ENCODE results near the gene PAPSS2. TPM values are rescaled to one million over a fixed set of nuclear protein-coding genes. Genes with fewer than 3 reads are reported as not detected.
"Not testable (repeated sequence)": the region's sequence is repeated elsewhere in the genome, so short reads cannot be mapped to it uniquely, and the experiment has no call there.

The PAPSS2 gene
- total and polyA plus RNA-seq, 7 donors: 7.1 to 88.9 (median 8.6) TPM

- DNase-seq: no peak
- Histone ChIP-seq H3K27me3 (no peaks in the 10 kb centered on the region), H3K36me3 (no peaks in the 10 kb centered on the region), H3K4me1 (no peaks in the 10 kb centered on the region), H3K4me3 (no peak overlapping the region), H3K9me3 (no peaks in the 10 kb centered on the region), H3K27ac (no peak overlapping the region)
- TF ChIP-seq POLR2A (IDR thresholded peaks at IDR 0.05) (no peak), EP300 (IDR thresholded peaks at IDR 0.05) (no peak), POLR2AphosphoS5 (IDR thresholded peaks at IDR 0.05) (no peak), CTCF (IDR thresholded peaks at IDR 0.05) (no peak)
- intact Hi-C loops (cut with DNase I): no loop called here
- 95 to 98% methylated on average over 1 of the region's 1 CpG for WGBS, 2 donors
Measured at GRCh38 chr10:87617503-87617902, 42.2 kb upstream of the PAPSS2 start.

DNA sequence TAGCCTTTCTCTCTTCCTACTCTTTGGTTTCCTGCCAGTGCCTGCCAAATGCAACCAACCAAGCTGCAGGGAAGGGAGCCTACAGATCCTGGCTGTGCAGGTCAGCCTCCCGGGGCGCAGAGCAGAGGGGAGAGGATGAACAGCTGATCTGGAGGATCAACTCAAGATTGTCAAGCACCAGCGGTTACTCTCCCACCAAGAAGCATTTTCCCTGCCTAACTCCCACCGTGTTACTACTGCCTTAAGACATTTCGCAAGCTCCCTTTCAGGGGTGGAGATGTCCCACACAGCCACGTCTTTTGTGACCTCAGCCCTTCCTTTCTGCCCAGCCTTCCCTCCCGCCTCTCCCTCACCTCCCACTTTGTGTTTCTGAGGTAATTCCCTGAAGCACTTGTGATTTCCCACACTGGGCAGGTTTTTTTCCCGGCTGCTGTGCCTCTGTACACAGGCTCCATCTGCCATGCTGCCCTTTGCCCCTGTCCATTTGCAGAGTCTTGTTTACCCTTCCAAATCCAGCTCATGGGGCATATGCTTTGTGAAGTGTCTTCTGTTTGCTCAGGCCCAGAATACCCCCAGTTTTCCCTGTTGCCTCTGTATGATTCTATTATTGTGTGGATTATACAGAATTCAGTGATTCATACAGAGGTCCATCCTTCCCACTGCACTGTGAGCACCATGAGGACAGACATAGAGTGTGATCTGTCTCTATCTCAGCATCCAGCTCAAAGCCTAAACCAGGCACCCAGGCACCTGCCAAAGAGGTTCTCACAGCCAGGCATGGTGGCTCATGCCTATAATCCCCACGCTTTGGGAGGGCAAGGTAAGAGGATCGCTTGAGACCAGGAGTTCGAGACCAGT lies 40.9 kb upstream of the PAPSS2 start:
- Histone ChIP-seq H3K4me3 (no peak overlapping the region), H3K4me1 (no peaks in the 10 kb centered on the region), H3K36me3 (no peaks in the 10 kb centered on the region), H3K27ac (no peak overlapping the region), H3K27me3 (no peaks in the 10 kb centered on the region), H3K9me3 (no peaks in the 10 kb centered on the region)
- WGBS, 2 donors: 40 to 70% methylated on average over 11 of the region's 11 CpGs
- DNase-seq: no peak
- TF ChIP-seq CTCF (IDR thresholded peaks at IDR 0.05) (no peak), POLR2A (IDR thresholded peaks at IDR 0.05) (no peak), EP300 (IDR thresholded peaks at IDR 0.05) (no peak), POLR2AphosphoS5 (IDR thresholded peaks at IDR 0.05) (no peak)
- intact Hi-C loops (cut with DNase I): no loop called here

- Histone ChIP-seq H3K27me3 (no peaks in the 10 kb centered on the region), H3K9me3 (no peaks in the 10 kb centered on the region), H3K4me1 (no peaks in the 10 kb centered on the region), H3K27ac (no peak overlapping the region), H3K36me3 (no peaks in the 10 kb centered on the region), H3K4me3 (no peak overlapping the region)
- 34 to 64% methylated on average over 5 of the region's 5 CpGs for WGBS, 2 donors
- no peak for DNase-seq
- intact Hi-C loops (cut with DNase I): no loop called here
- TF ChIP-seq POLR2A (IDR thresholded peaks at IDR 0.05): no peak
- no peak for TF ChIP-seq CTCF (IDR thresholded peaks at IDR 0.05)
- no peak for TF ChIP-seq POLR2AphosphoS5 (IDR thresholded peaks at IDR 0.05)
- TF ChIP-seq EP300 (IDR thresholded peaks at IDR 0.05): no peak
Measured at GRCh38 chr10:87619705-87620104, 40.0 kb upstream of the PAPSS2 start.

DNA sequence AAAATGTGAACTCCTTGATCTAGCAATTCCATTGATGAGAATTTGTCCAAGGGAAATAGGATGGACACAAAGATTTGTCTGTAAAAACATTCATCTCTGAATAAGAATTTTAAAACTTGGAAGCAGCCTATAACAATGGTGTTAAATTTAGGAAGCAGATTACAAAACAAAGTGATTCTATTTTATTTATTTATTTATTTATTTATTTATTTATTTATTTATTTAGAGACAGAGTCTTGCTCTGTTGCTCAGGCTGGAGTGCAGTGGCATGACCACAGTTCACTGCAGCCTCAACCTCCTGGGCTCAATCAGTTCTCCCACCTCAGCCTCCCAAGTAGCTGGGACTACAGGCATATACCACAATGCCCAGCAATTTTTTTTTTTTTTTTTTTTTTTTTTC lies 38.2 kb upstream of the PAPSS2 start:
- H3K4me1 ChIP-seq; H3K36me3 ChIP-seq; H3K27ac ChIP-seq; H3K4me3 ChIP-seq; intact Hi-C loops (cut with DNase I); DNase-seq; H3K27me3 ChIP-seq; H3K9me3 ChIP-seq: not testable (repeated sequence)

GRCh38 chr10:87622314-87623004 lies 37.2 kb upstream of the PAPSS2 start:
- Histone ChIP-seq H3K27me3 (no peaks in the 10 kb centered on the region), H3K4me3 (no peak overlapping the region), H3K36me3 (no peaks in the 10 kb centered on the region), H3K4me1 (no peaks in the 10 kb centered on the region), H3K9me3 (no peaks in the 10 kb centered on the region), H3K27ac (no peak overlapping the region)
- TF ChIP-seq EP300 (IDR thresholded peaks at IDR 0.05) (no peak), POLR2A (IDR thresholded peaks at IDR 0.05) (no peak), POLR2AphosphoS5 (IDR thresholded peaks at IDR 0.05) (no peak), CTCF (IDR thresholded peaks at IDR 0.05) (no peak)
- no peak for DNase-seq
- WGBS, 2 donors: 89 to 91% methylated on average over 7 of the region's 7 CpGs
- intact Hi-C loops (cut with DNase I): no loop called here

Data from sigmoid colon (tissue), 7 donors.